HG02981 (cell line): ENCODE data around the gene GSTCD.
"Not testable (repeated sequence)": the region's sequence is repeated elsewhere in the genome, so short reads cannot be mapped to it uniquely, and the experiment has no call there.

Experiments used
- ATAC-seq: cut with Tn5 transposase; IDR thresholded peaks from one replicate; pipeline ENCODE4 v1.9.1; 2021; ENCODE audit warnings: mild to moderate bottlenecking, moderate library complexity; ENCODE audit not compliant: unreplicated experiment

Gene GSTCD

GRCh38 chr4:105805501-105806120 is 97.0 kb downstream of the GSTCD start:
- no peak for ATAC-seq

DNA sequence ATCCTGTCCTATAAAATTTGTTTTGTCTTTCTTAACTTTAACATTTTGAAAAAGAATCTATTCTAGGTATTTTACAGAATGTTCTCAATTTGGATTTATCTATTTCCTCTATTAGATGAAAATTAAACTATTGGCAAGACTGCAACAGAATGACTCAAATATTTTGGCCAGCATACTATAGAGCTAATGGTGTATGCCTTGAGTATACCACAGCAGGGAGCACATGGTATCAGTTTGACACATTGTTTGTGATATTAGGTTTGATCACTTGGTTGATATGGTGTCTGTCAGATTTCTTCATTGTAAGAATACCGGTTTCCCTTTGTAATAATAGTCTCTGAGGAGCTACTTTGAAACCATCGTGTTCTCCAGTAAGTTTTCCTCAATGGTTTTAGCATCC is 98.9 kb downstream of the GSTCD start:
- no peak for ATAC-seq

- ATAC-seq: no peak
Measured at GRCh38 chr4:105808030-105808749, 99.6 kb downstream of the GSTCD start.

GRCh38 chr4:105808750-105809041 is 100.1 kb downstream of the GSTCD start:
- ATAC-seq: no peak

GRCh38 chr4:105815701-105816100 is 107.1 kb downstream of the GSTCD start:
- no peak for ATAC-seq

GRCh38 chr4:105822061-105822460 is 113.5 kb downstream of the GSTCD start:
- no peak for ATAC-seq

GRCh38 chr4:105828074-105828473 is 119.5 kb downstream of the GSTCD start:
- no peak for ATAC-seq

DNA sequence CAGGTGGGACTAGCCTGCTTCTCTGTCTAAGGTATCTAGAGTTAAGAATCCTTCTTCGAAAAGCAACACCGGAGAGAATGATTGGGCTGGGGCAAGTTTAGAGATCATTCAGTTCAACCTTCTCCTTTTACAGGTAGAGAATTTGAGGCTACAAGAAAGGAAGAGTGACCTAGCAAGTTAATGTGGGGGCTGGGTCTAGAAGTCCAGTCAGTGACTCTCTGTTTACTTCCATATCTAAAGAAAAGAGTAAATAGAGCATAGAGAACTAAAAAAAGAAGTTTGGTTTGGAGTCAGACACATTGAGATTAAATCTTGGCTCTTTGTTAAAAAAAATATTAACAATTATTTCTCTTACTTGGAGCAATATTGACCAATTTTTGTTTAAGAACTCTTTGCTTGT is 122.6 kb downstream of the GSTCD start:
- ATAC-seq: no peak

- ATAC-seq: no peak
Measured at GRCh38 chr4:105835177-105835576, 126.6 kb downstream of the GSTCD start.

GRCh38 chr4:105836537-105836936 is 128.0 kb downstream of the GSTCD start:
- no peak for ATAC-seq

GRCh38 chr4:105837037-105837436 is 128.5 kb downstream of the GSTCD start:
- no peak for ATAC-seq

DNA sequence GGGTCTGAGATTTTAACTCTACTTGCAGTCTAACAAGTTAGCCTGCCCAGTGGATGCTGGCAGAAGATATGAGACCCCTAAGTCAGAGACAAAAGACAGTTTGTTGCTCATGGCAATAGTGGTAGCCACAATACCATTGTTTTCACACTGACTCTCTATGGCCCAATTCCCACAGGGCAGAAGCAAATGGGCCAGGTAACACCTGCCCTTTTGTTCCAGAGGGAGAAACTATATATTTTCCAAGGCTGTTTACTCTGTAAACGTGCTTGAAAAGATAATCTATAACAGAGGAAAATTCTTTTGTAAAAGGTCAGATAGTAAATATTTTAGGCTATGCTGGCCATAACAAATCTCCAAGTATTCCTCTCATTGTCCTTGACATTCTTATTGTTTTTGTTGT is 129.5 kb downstream of the GSTCD start:
- ATAC-seq: no peak

DNA sequence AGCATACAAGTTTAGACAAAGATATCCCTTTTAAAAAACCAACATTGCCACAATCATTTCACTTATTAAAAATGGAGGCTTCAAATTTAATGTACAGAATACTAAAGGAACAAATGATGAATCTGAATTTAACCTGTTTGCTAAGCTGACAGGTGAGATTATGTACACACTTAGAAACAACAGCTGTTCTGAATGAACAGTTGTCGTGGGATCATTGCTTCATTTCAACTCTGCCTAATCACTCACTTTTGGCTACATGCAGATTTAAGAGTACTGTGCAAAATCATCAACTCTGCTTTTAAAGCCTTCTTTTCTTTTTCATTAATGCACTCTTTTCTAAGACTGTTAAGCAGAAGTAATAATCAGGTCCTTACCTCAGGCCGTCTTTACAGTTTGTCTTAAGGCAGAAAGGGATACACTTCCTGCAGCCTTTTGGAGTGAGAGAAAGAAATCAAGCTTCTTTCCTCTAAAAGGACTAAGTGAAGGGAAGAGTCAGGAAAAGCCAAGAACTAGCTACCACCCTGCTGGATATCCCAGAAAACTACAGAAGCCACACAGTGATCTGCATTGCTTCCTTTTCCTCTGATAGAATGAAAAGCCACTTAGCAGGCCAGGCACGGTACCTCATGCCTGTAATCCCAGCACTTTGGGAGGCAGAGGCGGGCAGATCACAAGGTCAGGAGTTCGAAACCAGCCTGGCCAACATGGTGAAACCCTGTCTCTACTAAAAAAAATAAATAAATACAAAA is 132.0 kb downstream of the GSTCD start:
- no peak for ATAC-seq

DNA sequence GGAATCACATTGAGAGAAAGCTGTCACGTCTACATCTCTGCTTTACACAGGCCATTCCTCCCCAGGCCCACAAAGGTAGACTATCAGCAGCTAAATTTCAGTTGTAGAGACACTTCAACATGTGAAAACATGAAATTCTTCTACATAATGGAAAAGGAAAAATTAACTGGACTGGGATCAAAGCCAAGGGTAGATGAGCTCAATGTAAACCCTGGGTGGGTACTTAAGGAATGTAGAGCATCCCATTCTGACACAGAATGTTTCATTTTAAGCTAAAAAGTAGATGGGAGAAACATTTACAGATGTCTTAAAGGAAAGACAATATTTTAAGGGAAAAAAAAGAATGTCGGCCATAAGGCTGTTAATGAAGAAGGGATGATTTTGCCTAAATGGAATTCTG is 135.4 kb downstream of the GSTCD start:
- ATAC-seq: no peak

DNA sequence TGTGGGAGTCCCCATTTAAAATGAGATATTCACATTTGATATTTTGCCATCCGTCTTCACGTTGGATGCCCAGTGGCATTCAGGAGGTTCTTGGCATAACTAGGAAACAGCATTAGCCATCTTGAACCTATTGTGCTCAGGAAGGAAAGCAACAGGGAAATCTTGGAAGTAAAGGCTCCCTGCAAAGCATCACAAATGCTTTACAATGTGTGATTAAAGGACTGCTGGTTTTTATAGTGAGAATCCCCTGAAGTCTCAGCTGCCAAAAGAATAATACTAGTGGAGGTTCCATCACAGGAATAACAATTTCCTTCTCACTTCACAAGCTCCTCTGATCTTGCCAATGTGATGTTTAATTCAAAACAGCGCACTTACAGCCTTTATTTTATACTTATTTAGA is 137.0 kb downstream of the GSTCD start:
- no peak for ATAC-seq

- ATAC-seq: not testable (repeated sequence)
Measured at GRCh38 chr4:105848359-105848758, 139.8 kb downstream of the GSTCD start.

- ATAC-seq: no peak
Measured at GRCh38 chr4:105851196-105851595, 142.6 kb downstream of the GSTCD start.

- not testable (repeated sequence) for ATAC-seq
Measured at GRCh38 chr4:105852230-105852629, 143.6 kb downstream of the GSTCD start.

DNA sequence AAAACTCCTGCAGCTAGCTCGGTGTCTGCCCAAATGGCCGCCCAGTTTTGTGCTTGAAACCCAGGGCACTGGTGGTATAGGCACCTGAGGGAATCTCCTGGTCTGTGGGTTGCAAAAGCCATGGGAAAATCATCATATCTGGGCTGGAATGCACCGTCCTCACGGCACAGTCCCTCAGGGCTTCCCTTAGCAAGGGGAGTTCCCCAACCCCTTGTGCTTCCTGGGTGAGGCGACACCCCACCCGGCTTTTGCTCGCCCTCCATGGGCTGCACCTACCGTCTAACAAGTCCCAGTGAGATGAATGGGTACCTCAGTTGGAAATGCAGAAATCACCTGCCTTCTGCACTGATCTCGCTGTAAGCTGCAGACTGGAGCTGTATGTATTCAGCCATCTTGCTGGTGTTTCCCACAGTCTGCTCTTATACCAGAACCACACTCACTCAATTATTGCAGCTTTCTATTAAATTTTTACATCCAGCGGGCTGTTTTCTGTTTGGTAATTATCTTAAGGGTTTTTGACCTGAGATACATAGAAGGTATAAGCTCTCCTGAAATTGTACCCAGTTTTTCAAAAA is 150.0 kb downstream of the GSTCD start:
- ATAC-seq: no peak

- ATAC-seq: no peak
Measured at GRCh38 chr4:105859233-105859632, 150.6 kb downstream of the GSTCD start.

DNA sequence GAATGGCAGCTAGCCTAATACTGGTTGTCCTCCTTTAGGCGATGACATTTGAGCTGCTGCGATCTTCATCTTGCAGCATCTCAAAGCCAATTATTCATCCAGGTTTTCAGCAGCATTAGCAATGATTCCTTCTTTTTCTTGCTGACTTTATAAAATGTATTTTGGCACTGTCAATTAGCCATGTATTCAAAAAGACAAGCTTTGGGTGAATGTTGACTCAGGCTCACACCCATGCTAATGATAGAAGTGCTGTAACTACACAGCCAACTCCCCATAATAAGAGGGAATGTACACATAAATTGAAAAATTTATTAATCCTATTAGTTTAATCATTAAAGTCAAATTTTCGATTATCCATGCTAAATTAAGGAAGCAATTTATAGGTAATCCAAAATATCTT is 162.4 kb downstream of the GSTCD start:
- no peak for ATAC-seq

- ATAC-seq: no peak
Measured at GRCh38 chr4:105871997-105872396, 163.4 kb downstream of the GSTCD start.
